T-helper 17 cell (primary cell): Measurements from ENCODE around the gene ELL. TPM values are rescaled to one million over a fixed set of nuclear protein-coding genes. Genes with fewer than 3 reads are reported as not detected.

Source experiments
- total RNA-seq, 4 donors: library from RNA in 2 of 4; stranded (reverse) in 2 of 4; gene quantifications; one replicate each; pipeline ENCODE4 v1.2.3 and lab custom pipeline; 2022 to 2026

ELL gene
- total RNA-seq, 2 donors from 2014 or later: 51.0 to 62.8 TPM

Other genes starting within 250 kb of the ELL start
- gene IQCN, start 247.6 kb downstream of the ELL start, total RNA-seq: 10 to 100 TPM; 16.5 to 21.9 TPM
- gene JUND, start 240.4 kb downstream of the ELL start, total RNA-seq: 1,000 to 10,000 TPM; 1,212 to 1,401 TPM
- 10 to 100 TPM; 43.3 to 46.6 TPM for gene LSM4, start 199.0 kb downstream of the ELL start, total RNA-seq
- 10 to 100 TPM; 22.0 to 28.3 TPM for gene PGPEP1, start 181.5 kb downstream of the ELL start, total RNA-seq
- under 1 TPM; 0.29 to 0.85 TPM for gene GDF15, start 135.9 kb downstream of the ELL start, total RNA-seq
- 1 to 10 TPM in 1 of 2 donors, under 1 TPM in 1; 0.63 to 3.2 TPM for gene LRRC25, start 124.4 kb downstream of the ELL start, total RNA-seq
- 100 to 1,000 TPM; 112 to 113 TPM for gene SSBP4, start 102.7 kb downstream of the ELL start, total RNA-seq
- 10 to 100 TPM; 37.6 to 39.6 TPM for gene ISYNA1, start 83.9 kb downstream of the ELL start, total RNA-seq
- 100 to 1,000 TPM; 149 to 186 TPM for gene FKBP8, start 21.5 kb upstream of the ELL start, total RNA-seq
- 10 to 100 TPM; 69.6 to 78.5 TPM for gene KXD1, start 35.8 kb upstream of the ELL start, total RNA-seq
- 1,000 to 10,000 TPM; 1,880 to 1,939 TPM for gene UBA52, start 49.8 kb upstream of the ELL start, total RNA-seq
- gene REX1BD, start 66.7 kb upstream of the ELL start, total RNA-seq: 10 to 100 TPM; 89.1 to 97.1 TPM
- gene CRLF1, start 84.7 kb upstream of the ELL start, total RNA-seq: not detected
- gene TMEM59L, start 90.8 kb upstream of the ELL start, total RNA-seq: under 1 TPM in 1 of 2 donors, not detected in 1; 0.29 TPM
- gene KLHL26, start 115.0 kb upstream of the ELL start, total RNA-seq: 10 to 100 TPM; 13.0 to 17.9 TPM
- 10 to 100 TPM; 14.4 to 15.3 TPM for gene CRTC1, start 161.6 kb upstream of the ELL start, total RNA-seq